ENCODE results near the gene TCERG1.

DNA sequence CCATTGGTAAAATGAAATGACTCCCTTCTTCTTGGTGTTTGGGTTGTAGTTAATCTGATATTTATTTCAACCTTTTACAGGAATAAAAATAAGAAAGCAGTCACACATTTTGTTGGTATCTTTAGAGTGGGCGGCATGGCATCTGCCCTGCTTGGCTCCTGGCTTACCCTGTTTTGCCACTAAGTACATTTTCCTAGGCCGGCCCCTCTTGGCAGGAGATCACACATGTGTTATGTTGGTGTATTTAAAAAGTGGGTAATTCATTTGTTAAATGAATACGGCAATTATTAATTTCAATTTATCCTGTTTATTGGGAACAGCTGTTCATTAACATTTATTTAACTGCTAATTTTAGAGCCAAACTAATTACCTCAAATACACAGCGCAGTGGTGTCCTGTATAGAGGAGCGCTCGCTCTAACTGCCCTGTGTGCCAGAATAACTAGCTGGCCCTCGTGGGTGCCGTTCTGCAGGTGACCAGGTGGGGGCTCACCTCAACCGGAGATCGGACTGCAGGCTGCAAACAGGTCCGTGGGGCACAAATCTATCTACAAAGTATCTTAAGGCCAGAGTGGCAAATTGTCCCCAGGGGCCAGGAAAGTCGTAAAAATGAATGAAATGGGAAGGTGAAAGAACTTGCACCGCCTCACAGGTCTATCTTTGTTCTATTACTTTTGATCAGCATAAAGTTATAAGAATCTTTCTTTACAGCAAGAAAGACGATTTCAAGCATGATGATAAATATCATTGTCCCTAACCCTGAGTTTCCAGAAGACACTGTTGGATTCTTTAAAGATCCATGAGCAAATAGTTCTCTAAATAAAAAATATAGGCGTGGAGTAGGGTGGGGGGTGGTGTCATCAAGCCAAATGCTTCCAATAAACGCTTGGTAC is 95.1 kb downstream of the TCERG1 start:
- peak; percentile 97 for TF ChIP-seq RAD21 (conservative IDR thresholded peaks at IDR 0.05)
- no peak for TF ChIP-seq EZH2 (IDR thresholded peaks at IDR 0.05; ENCODE audit: borderline replicate concordance, insufficient read depth, low read length, poor library complexity, severe bottlenecking)

Measured in neural cell (in vitro differentiated cells).